ENCODE data around the gene RFNG.

RFNG gene

GRCh38 chr17:82086941-82087906, 35.6 kb upstream of the RFNG start:
- no peak for DNase-seq (ENCODE audit: low spot score)
- TF ChIP-seq CTCF (IDR thresholded peaks at IDR 0.05; ENCODE audit: extremely low read depth, missing control alignments): no peak

- TF ChIP-seq CTCF (IDR thresholded peaks at IDR 0.05; ENCODE audit: extremely low read depth, missing control alignments): no peak
- DNase-seq (ENCODE audit: low spot score): no peak
These were observed 34.5 kb upstream of the RFNG start for GRCh38 chr17:82085931-82086764.

GRCh38 chr17:82085031-82085861, 33.6 kb upstream of the RFNG start:
- DNase-seq (ENCODE audit: low spot score): no peak
- TF ChIP-seq CTCF (IDR thresholded peaks at IDR 0.05; ENCODE audit: extremely low read depth, missing control alignments): no peak

GRCh38 chr17:82084373-82085030, 32.9 kb upstream of the RFNG start:
- TF ChIP-seq CTCF (IDR thresholded peaks at IDR 0.05; ENCODE audit: extremely low read depth, missing control alignments): no peak
- no peak for DNase-seq (ENCODE audit: low spot score)

GRCh38 chr17:82083533-82084359, 32.1 kb upstream of the RFNG start:
- DNase-seq (ENCODE audit: low spot score): no peak
- TF ChIP-seq CTCF (IDR thresholded peaks at IDR 0.05; ENCODE audit: extremely low read depth, missing control alignments): no peak

- DNase-seq (ENCODE audit: low spot score): no peak
- TF ChIP-seq CTCF (IDR thresholded peaks at IDR 0.05; ENCODE audit: extremely low read depth, missing control alignments): no peak
These were observed 31.4 kb upstream of the RFNG start for GRCh38 chr17:82083009-82083408.

All from GM20000 (cell line).